HK-2 (cell line): ENCODE measurements around the gene TATDN3.
"Not testable (repeated sequence)": the region's sequence is repeated elsewhere in the genome, so short reads cannot be mapped to it uniquely, and the experiment has no call there.

Source experiments
- DNase-seq: peaks from one replicate; pipeline ENCODE4 v3.0.0-alpha.2; 2018; ENCODE audit not compliant: unreplicated experiment

Gene TATDN3

GRCh38 chr1:212775241-212775640 lies 16.5 kb upstream of the TATDN3 start:
- no peak for DNase-seq

GRCh38 chr1:212777151-212777550 lies 14.5 kb upstream of the TATDN3 start:
- no peak for DNase-seq

DNA sequence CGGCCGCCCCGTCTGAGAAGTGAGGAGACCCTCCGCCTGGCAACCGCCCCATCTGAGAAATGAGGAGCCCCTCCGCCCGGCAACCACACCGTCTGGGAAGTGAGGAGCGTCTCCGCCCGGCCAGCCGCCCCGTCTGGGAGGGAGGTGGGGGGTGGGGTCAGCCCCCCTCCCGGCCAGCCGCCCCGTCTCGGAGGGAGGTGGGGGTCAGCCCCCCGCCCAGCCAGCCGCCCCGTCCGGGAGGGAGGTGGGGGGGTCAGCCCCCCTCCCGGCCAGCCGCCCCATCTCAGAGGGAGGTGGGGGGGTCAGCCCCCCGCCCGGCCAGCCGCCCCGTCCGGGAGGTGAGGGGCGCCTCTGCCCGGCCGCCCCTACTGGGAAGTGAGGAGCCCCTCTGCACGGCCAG lies 12.6 kb upstream of the TATDN3 start:
- DNase-seq, result not testable (repeated sequence)

DNA sequence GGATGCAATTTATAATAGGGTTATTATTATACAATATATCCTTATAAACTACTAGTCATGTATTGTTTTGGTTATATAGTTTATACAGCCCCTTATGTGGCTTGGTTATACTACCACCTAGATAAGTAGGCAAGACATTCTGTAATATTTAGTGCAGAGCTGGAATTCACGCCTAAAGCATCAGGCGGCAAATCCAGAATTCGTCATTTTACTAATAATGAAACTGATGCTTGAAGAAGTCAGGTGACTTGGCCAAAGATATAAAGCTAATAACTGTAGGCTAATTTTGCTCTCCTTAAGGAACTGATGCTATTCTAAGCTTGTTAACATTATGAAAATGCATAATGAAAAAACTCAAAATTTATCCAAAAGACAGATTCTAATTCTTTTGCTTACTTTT lies 10.9 kb upstream of the TATDN3 start:
- DNase-seq, result no peak

- DNase-seq, result no peak
Measured at GRCh38 chr1:212781225-212781624, 10.5 kb upstream of the TATDN3 start.

- no peak for DNase-seq
Measured at GRCh38 chr1:212782422-212783154, 9.1 kb upstream of the TATDN3 start.

DNA sequence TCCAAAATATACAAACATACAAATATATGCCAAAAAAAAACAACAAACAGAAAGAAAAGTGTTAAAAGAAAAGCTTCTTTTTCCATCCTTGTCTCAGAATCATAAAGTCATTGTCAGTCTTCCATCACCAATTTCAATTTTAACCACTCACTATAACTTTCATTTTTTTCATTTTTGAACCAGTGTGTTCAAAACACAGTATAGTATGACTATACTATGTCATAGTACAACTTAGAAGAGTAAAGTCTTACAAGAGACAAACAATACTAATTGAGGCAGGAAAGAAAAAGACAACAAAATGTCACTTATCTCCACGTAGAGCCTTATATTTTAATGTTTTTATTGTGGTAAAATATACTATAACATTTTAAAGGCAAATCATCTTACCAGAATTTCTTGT lies 7.7 kb upstream of the TATDN3 start:
- DNase-seq, result no peak

DNA sequence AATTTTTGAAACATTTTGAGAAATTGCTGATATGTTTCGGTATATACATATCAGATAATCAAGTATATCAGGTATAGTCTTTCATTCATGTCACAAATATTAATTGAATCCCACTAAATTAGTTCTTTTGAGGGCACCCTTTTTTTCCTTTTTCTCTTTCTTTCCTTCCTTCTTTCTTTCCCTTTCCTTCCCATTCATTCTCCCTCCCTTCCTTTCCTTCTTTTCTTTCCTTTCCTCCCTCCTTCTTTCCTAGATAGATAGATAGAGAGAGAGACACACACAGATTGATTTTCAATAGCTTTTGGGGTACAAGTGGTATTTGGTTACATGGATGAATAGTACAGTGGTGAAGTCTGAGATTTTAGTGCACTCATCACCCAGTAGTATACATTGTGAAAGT lies 5.8 kb upstream of the TATDN3 start:
- DNase-seq, result no peak

DNA sequence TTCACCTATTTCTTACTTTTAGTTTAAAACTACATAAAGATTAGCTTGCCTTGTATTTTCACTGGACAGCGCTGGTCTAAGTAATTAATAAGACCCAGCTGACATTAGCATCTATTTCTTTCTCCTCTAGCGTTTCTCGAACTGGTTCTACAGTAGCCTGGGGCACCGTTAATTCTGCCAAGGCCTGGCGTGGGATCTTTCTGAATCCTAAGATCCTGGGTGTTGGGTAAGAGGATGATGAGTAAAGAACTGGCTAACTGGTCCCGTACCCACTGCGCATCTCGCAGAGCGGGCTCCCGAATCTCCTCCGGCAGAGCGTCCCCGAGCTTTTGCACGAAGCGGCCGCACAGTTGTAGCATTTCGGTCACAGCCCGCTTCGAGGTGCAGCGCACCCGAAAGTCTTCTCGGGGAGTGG lies 426 bp upstream of the TATDN3 start:
- DNase-seq, result no peak

DNA sequence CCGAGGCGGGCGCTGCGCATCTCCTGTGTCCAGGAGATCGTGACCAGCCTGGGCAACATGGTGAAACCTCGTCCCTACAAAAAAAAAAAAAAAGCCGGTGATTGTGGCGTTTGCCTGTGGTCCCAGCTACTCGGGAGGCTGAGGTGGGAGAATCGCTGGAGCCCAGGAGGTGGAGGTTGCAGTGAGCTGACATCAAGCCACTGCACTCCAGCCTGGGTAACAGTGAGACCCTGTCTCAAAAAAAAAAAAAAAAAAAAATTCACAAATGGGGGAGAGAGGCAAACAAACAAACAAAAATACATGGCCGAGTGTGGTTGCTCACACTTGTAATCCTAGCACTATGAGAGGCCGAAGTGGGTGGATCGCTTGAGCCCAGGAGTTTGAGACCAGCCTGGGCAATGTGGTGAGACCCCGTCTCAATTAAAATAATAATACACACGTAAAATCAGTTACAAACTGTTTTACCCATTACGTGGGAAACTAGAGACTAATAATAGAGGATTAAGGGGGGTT lies 758 bp downstream of the TATDN3 start:
- no peak for DNase-seq

GRCh38 chr1:212794561-212795014 lies 2.9 kb downstream of the TATDN3 start:
- no peak for DNase-seq

DNA sequence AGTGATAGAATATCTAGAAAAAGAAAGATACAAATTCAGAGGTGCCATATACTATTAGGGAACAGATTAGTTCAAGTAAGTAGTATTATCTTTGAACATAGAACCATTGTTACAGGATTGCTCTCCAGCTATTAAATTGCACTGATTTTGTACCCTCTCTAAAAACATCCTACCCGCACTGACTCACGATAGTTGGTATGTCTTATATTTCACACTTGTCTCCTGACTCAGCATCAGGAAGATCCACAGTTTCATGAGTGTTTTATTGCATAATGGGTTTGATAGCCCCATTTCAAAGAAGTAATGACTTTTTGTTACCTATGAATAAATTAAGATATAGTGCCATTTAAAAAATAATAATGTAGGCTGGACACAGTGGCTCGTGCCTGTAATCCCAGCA lies 6.0 kb downstream of the TATDN3 start:
- no peak for DNase-seq

DNA sequence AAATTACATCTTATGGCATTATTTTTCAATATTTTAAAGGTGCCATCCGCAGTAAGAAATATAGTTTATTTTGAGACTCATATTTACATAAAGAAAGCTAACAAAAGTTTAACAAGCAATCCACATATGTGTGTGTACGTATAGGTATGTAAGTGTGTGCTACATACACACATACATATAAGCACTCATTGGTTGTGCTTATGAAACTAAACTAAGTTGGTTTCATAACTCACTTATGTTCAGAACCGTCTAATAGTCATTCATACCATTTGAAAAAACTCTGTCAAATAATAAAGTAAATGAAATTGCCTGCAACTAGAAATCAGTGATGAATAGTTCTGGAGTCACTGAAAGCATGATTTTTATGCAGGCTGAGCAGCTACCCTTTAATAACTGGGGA lies 14.1 kb downstream of the TATDN3 start:
- DNase-seq, result no peak

DNA sequence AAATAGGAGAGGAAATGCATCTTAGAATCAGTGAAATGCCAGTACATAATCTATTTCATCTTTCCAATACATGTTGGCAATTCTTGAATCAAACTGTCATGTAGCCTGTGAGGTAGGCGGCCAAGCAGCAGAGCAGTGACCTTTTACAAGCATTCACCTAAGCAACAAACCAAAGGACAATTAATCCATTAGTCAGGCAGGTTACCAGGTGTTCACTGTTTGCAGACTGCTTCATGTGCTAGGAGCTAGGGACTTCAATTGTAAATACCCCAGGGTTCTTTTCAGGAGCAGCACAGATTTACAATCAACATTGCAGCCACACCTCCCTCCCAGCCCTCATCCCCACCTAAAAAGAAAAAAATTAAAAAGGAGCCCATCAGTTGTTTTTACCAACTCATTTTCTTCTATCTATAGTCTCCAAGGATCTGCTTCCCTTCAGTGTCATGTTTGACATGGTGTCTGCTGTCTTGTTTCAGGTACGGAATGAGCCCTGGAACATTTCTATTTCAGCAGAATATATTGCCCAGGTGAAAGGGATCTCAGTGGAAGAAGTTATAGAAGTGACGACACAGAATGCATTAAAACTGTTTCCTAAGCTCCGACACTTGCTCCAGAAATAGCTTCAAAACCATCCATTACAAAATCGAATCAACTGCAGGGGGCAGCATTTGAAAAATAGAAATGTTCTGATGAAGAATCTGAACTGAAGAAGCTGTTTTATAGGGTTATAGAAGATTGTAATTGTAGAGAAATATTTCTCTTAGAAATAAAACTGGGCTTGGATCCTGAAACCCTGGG lies 23.0 kb downstream of the TATDN3 start:
- DNase-seq, result no peak

- no peak for DNase-seq
Measured at GRCh38 chr1:212816567-212817278, 25.0 kb downstream of the TATDN3 start.

GRCh38 chr1:212819726-212820125 lies 28.0 kb downstream of the TATDN3 start:
- no peak for DNase-seq

- DNase-seq, result no peak
Measured at GRCh38 chr1:212820969-212821368, 29.3 kb downstream of the TATDN3 start.

DNA sequence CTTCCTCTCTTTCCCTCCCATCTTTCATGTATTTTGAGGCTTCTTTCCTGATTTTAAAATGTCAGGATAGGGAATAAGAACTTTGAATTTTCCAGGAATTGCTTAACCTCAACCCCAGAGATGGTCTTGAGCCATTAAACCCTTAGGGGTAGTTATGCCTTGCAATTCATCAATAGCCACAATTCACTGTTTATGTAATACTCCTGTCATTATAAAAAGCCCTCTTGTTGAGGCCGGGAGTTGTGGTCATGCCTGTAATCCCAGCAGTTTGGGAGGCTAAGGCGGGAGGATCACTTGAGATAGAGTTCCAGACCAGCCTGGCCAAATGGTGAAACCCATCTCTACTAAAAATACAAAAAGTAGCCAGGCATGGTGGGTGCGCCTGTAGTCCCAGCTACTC lies 31.3 kb downstream of the TATDN3 start:
- no peak for DNase-seq

DNA sequence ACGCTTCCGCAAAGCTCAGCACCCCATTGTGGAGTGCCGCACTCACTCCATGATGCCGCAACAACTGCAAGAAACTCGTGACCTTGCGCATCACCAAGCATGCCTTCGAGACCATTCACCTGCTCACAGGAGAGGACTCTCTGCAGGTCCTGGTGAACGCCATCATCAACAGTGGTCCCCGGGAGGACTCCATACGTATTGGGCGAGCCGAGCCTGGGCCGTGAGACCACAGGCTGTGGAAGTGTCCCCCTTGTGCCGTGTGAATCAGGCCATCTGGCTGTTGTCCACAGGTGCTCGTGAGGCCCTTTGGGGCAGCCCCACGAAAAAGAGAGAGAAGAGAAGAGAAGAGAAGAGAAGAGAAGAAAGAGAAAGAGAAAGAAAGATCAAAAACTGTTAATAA lies 32.5 kb downstream of the TATDN3 start:
- no peak for DNase-seq

- no peak for DNase-seq
Measured at GRCh38 chr1:212825798-212826452, 34.2 kb downstream of the TATDN3 start.

GRCh38 chr1:212827171-212827776 lies 35.6 kb downstream of the TATDN3 start:
- DNase-seq, result no peak
